NCI-H1694 treated with DMSO at 0.1 percent for 48 hours (cell line): ENCODE results near the gene COBL.

Experiments used
- DNase-seq: peaks from one replicate; lab custom pipeline; 2025; lab: John Stamatoyannopoulos, UW

The COBL gene

DNA sequence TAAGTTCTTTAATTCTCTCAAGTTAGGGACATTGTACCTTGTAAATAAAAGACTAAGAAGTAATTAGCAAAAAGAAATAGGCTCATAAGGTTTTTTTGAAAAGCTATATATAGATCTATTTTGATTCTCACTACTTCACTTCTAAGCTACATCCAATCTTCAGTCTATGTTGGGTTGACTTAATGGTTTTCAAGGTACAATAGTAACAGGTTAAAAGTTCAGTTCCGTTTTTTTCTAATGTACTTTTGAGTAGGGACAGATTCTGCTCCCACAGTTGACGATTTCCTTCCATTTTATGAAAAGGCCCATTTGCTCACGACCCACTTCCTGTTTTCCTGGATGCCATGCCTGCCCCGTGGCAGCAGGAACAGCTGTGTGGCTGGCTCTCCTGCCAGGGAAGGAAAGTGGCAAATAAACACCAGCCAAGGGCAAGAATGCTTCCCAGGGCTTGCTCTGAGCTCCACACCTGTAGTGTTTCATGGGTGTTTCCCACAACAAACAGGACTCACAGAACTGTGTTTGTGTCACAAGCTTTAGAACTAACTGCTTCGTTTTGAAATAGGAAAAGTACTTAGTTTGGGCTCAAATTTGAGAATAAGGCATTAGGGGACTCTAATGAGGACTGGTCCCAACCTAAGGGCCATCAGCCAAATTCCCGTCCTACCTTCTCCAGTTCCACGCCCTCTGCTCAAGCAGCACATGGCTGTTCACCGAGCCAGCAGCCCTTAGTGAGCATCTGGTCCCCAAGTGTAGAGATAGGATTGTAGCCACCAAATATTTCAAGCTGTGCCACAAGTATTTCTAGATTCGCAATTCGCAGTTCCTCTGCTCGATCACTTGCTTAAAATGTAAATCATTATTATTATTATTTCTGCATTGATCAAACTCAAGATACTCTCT, 240.7 kb downstream of the COBL start:
- peak; percentile 87 for DNase-seq

DNA sequence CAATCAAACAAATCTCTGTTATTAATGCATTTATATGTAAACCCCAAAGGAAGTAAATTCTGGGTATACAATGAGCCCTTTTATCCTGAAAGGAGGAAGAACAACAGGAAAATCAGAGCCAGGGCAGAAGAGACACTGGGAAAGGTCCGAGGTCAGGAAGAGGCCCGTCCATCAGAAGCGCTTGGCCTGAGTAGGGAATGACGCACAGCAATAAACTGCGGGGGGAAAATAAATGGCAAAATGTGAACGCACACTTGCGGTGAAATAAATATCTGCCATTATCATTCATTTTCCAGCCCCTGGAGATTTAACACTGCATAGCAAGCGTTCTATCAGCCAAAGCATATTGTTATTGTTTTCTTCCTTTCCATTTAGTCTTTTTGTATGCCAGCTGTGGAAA, 243.4 kb downstream of the COBL start:
- DNase-seq: no peak

DNA sequence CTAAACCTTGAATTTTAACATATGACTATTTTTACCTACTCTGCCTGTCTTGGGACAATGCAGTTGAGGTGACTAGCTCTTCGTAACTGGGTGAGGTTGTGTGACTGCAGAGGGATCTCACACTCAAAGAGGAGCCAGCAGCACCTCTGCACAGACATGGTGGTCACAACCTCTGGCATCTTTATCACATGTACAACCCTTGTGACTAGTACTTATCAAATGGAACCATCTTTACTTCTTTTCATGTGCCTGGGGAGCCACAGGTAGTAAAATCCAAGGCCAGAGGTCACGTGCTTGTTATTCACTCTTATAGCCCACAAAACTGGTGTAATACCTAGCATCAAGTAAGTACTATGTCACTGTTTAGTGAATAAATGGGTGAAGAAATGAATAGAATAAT, 244.3 kb downstream of the COBL start:
- no peak for DNase-seq

DNA sequence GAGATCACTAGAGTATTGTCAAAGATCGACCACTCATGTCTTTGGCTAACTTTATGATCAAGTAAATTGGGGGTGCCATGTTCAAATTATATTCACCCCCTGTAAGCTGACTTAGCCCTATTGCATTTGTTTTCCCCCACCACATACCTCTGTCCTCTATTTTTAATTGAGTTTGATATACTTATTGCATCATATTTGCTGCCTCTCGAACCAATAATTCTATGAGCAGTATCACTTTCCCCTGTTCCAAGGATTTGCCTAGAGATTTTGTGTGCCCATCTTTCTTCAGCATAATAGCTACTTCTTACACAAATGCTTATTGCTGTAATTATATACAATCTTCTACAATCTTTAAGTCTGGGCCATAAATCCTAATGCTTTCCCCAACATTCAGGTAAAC, 245.2 kb downstream of the COBL start:
- no peak for DNase-seq

DNA sequence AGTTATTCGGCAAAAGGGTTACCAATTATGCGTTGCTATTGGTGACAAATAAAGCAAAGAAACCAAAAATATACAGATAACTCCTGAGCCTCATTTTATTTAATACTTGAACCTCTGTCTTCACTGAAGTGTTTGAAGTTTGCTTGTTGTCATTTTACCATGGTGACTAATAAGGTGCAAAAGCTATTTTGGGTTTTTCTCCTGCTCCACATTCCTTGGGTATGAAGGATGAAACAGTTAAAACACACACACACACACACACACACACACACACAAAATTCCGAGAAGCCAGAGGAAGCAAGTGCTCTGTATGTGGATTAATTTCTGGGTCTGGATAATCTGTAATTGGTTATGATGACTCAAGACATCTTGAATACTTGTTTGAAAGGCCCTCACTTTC, 246.5 kb downstream of the COBL start:
- DNase-seq: no peak

DNA sequence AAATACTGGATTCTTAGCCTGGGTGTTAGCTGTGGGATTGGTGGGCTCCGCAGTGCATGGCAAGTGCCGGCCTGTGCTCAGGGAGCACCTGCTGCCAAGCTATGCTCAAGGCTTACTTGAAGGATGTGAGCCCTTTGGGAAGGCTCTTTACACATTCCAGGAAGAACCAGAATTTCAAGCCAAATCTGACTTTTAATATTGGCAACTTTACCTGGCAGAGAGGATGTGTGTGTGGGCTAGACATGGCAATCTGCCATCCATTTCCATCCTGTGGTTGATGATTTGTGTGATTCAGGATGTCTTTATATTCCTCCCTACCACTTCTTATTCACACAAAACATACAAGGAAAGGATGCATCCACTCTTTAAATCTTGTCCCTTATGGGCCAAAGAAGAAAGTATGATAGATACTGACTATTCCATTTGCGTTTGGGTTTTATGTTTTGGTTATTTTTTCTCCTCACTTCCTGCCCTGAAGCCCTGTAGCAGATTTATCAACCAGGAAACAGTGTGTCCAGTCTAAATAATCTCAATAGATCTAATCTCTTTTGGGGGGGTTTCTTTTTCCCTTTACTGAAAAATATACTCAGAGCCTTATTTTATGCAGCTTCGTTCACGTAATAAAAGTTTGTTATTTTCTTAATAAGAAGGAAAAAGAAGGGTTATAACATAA, 247.1 kb downstream of the COBL start:
- no peak for DNase-seq

DNA sequence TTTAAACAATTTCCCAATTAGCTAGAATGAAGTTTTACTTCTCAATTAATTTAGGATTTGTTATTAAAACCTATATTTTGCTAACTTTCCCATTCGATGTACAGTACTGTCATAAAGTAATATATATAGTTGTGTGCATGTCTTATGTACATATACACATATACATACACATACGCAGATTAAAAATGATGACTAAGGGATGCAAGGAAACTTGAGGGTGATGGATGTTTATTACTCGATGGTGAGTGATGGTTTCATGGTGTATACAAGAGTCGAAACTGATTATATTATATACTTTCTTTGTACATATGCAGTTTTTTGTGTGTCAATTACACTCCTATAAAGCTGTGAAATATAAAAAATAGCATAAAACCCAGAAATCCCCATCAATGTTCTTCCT, 248.2 kb downstream of the COBL start:
- DNase-seq: no peak

DNA sequence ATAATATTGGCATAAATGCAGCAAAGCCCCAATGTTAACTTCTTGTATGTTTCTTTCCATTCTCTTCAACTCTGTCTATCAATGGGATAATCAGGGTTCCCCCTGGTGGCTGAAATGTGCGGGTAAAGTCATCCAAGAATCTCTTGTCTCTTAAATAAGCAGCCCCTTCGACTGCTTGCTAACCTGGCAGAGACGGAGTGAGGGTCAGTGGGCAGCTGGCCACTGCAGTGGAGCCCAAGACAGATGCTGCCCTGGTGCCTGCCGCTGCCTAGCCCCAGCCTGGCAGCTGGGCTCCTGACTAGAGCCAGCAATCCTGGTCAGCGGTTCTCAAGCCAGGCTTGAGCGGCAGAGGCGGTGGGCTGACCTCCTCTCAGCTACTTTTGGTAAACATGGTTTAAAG, 248.9 kb downstream of the COBL start:
- DNase-seq: peak; percentile 73

DNA sequence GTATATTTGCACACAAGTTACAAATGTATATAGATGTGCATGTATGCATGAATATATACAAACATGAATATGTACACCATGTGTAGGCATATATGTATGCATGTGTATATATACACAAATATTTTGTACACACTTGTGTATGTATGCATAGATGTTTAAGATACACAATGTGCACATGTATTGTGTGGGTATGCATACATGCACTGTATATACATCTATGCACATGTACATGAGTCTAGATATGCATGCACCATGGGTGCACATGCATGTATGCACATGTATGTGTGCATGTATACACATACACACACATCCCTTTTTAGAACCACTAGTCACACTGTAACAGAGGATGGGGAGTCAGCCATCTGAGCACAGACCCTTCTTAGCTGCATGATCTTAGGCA, 249.4 kb downstream of the COBL start:
- DNase-seq: no peak

DNA sequence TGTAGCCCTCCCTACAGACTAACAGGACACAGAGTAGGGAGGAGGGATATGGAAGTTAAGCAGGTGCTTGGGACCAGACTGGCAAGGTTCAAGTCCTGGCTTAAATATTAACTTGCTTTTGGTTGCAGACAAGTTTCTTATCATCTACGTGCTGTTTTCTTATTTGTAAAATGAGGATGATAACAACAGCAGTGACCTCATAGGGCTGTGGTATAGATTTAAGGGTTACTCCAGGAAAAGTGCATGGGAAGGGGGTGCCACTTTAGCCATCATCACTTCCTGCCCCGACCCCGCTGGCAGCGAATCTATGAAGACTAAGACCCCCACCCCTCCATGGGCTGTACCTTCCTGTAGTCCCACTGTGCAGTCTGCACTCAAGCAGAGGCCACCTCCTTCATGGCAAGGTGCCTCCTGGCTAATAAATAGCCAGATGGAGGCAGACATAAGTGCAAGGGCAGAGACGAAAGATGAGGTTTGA, 250.2 kb downstream of the COBL start:
- no peak for DNase-seq

DNA sequence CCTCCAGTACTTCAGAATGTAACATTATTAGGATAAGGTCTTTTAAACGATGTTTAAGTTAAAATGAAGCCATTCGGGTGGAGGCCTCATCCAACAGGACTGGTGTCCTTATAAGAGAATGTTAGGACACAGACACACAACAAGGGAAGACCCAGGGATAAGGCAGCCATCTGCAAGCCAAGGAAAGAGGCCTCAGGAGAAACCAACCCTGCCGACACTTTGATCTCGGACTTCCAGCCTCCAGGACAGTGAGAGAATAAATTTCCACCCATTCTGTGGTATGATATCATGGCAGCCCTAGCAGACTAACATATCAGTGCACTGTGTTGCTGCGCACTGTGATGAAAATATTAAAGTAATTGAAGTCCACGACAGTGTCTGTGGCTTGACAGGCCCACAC, 250.8 kb downstream of the COBL start:
- no peak for DNase-seq

DNA sequence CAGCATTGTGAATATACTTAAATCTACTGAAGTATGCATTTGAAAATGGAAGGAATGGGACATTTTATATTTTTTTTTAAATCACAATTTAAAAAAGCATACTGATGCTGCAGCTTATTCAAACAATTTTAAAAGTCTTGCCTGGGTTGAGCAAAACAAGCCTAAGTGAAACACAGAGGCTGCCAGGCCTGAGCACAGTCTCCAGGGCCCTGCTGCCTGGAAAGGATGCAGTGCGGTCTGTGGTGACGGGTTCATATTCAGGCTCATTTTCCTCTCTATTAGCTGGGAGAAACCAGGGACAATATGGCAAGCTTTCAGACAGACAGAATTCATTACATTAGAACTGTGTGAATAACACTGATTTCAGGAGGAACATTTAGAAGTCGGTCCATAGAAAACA, 251.9 kb downstream of the COBL start:
- DNase-seq: no peak

DNA sequence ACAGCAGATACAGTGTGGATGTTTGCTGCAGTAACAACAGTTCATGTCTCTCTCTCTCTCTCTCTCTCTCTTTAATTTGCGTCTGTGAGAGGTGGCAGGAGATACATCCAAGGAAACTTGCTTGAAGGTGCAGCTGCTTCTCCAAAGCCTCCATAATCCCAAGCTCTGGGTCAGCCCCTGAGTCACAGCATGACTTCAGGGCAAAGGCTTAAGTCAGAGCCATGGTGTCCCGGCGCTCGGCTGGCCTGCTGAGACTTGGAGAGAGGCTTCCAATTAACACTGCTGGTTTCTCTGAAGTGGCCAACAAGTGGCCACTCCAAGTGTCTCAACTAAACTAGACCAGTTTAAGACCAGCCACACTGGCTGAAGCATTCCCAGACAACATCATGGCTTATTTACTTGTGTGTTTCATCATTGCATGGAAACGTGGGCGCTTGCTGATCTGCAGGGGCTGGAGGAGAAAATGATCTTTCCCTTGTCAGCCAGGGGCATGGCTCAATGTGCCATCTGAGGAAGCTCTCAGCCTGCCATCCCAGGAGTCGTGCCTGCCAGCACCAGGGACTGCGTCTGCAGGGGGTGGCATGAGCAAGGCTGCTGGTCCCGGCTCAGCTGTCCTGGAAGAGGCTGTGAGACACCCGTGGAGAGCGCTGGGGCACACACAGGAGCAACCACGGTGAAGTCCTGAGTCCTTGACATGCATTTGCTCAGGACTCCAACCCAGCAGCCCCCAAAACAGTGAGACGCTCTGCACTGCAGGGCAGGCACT, 254.2 kb downstream of the COBL start:
- no peak for DNase-seq

DNA sequence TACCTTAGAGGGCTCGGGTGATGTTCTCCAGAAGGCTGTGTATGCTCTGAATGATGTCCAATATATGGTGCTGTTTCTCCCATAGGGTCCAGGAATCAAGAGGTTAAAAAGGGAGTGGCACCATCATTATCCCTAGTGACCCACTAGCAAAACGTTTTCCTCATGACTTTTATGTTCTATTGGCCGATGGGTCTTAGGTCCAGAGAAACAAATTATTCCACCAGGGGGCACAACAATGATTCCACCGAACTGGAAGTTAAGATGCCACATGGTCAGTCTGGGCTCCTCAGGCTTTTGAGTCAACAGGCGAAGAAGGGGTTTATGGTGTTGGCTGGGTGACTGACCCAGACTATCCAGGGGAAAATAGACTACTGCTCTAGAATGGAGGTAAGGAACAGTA, 256.1 kb downstream of the COBL start:
- DNase-seq: no peak

DNA sequence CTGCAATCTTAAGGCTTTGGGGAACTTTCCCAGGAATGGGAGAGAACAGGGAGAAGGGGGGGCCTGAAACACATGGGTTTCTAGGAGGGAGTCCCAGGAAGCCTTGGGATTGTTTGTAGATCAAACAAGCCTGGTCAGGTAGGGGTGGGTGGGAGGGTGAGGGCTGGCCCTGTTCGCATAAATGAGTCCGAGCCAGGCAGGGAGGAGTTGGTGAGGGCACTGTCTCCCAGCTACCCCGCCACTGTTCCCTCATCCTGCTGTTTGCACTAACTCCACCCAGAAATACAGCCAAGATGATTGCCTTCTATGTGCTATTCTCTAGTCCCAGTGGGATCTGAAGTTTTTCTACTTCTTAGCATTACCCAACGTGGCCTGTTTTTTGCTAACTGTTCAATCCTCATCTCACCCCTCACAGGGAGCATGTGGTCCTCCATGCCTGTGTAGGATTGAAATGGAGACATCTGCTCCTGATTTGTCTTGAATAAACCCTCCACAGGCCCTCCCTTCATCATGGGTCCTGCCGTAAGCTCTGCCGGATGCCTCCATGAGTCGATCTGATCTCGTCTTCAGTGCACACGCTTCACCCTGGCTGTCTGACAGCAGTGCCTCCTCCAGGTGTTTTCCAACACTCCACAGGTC, 257.0 kb downstream of the COBL start:
- no peak for DNase-seq

DNA sequence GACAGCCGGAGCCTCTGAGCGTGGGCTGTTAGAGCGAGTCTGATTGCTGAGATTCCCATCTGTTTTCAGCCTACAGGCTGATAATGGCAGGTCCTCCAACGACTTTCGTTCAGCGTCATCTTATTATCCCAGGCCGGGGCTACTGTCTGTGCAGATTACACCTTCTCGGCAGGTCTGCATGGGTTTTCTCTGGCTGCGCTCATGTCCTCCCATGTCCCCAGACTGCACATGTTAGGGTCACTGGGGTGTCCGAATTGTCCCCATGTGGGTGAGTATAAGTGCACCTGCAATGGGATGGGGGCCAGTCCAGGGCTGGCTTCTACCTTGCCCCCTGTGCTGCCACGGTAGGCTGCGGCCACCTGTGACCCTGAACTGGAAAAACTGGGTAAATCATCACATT, 257.8 kb downstream of the COBL start:
- no peak for DNase-seq

DNA sequence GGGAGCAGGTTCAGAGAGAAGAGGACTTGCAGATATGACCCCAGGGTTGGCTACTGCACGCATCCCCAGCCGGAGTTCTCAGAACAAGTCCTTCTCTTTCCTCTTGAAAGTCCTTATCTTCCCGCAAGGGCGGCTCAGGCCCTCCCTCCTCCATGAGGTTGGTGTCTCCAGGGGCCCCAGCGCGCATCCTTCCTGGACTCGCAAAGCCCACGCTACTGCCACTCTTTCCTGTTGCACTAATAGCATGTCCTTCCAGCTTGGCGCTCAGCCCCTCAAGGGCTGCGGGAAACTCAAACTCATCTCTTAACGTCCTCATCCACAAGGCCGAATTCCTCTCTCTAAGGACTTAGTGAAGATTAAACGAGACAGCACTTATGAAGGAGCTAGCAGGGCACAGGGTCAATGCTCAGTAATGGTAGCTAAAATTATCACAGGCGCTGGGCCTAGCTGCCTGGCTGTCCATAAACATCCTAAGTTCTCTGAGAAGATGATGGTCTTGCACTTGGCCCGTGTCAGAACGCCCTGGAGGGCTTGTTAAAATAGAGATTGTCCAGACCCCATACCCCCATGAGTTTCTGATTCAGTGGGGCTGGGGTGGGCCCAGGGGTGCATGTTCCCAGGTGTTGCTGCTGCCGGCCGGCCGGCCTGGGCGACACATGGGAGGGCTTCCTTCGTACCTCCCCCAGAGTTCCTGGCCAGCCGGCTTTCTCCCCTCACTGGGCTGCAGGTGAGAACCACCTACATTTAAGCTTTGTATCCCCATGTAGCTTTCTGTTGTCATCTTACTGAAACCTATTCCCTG, 261.4 kb downstream of the COBL start:
- DNase-seq: no peak

DNA sequence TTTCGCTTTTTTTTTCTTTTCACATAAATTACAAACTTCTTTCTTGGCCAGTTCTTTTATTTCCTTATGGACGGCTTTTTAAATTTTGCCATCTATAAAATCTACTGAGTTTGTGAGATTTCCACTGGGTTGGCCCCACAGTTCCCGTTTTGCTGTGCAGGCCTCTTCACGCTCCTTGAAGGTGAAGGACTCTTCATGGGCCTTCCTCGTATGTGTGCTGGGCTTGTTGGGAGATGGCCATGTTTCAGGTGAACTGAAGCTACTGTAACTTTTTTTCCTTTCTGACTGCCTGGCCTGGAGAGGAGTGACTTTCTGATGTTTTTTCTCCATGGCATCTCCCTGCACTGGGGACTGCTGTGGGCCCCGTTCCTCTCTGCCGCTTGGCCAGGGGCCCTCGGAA, 262.4 kb downstream of the COBL start:
- DNase-seq: no peak

DNA sequence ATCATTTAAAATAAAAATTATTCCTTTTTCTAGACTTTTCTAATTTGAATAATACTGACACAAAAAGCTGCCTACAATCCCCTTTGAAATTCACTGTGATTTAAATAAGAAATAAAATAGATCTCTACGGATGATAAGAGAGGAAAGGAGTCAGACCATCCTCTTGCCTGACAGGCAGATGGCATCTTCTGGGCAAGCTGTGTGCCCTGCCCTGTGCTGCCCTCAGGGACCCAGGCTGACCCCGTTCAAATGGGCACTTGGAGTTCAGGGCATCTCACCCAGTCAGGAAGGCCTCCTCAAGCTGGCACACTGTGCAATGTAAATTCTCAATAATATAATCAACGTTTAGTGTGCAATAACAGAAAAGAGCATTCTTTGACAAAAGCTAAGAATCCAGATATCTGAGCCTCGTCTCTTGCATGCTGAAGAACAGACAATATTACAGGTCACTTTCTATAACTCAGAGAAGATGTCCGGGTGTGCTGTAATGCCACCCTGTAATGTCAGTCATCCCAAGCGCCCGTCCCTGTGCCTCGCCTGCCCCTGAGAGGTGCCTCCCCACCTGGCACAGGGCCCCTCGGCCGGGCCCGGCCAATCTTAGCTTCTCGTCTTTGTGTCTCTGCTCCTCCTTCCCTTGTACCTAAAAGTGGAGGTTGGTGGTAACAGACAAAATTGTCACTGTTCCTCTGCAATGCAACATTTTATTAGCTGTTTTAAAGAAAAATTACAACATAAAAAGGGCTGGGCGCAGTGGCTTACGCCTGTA, 263.3 kb downstream of the COBL start:
- DNase-seq: no peak

DNA sequence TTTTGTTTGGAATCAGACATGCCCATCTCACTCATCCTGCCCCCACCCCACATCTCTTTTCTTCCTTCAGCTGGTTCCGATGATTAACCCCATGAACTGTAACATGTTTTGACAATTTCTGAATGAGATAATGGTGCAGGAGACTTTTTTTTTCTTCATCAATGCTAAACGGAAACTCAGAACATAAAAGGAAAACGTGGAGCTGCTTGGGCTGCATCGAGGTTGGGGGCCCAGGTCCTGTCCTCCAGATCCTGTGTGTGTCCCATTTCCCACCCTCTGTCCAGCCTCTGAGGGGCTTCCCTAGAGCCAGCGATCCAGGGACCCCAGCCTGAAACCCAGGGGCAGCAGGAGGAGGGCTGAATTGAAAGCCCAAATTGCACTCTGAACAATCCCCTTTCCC, 270.1 kb downstream of the COBL start:
- no peak for DNase-seq

DNA sequence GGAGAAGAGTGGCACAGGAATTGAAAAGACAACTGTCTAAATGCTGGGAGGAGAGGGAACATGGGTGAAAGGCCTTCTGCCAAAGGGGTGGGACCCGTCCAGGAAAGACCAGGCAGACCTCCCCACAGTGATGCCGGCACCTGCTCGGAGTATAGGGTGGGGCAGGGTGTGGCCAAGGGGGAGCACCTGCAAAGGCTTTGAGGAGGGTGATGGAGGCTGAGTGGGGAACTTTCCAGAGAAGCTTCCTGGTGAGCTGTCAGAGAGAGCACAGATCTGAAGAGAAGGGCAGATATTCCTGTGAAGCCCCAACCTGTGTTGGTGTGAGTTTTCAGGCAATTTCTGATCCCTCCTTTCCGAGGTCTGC, 270.5 kb downstream of the COBL start:
- DNase-seq: no peak
